ENCODE data around the gene RHBDD1.

The RHBDD1 gene

GRCh38 chr2:226813148-226813701, 22.6 kb upstream of the RHBDD1 start:
- no peak overlapping the region for H3K4me3 ChIP-seq (ENCODE audit: low read depth, low read length)
- in situ Hi-C loops (cut with HindIII; ENCODE audit: low sequenced_read_pairs): loop anchor here (25.0 kb wide), 1 partner anchor 174 kb away; no protein-coding TSS in a partner anchor
- DNase-seq (ENCODE audit: low read depth): no peak
- TF ChIP-seq, protein P1, sequence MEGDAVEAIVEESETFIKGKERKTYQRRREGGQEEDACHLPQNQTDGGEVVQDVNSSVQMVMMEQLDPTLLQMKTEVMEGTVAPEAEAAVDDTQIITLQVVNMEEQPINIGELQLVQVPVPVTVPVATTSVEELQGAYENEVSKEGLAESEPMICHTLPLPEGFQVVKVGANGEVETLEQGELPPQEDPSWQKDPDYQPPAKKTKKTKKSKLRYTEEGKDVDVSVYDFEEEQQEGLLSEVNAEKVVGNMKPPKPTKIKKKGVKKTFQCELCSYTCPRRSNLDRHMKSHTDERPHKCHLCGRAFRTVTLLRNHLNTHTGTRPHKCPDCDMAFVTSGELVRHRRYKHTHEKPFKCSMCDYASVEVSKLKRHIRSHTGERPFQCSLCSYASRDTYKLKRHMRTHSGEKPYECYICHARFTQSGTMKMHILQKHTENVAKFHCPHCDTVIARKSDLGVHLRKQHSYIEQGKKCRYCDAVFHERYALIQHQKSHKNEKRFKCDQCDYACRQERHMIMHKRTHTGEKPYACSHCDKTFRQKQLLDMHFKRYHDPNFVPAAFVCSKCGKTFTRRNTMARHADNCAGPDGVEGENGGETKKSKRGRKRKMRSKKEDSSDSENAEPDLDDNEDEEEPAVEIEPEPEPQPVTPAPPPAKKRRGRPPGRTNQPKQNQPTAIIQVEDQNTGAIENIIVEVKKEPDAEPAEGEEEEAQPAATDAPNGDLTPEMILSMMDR (IDR thresholded peaks at IDR 0.05; ENCODE audit: low read depth, low read length, missing control alignments): peak; percentile 70

GRCh38 chr2:226818930-226819329, 16.9 kb upstream of the RHBDD1 start:
- no peak overlapping the region for H3K4me3 ChIP-seq (ENCODE audit: low read depth, low read length)
- no peak for DNase-seq (ENCODE audit: low read depth)
- in situ Hi-C loops (cut with HindIII; ENCODE audit: low sequenced_read_pairs): loop anchor here (25.0 kb wide), 1 partner anchor 168 kb away; no protein-coding TSS in a partner anchor
- TF ChIP-seq, protein P1 (IDR thresholded peaks at IDR 0.05; ENCODE audit: low read depth, low read length, missing control alignments): no peak

DNA sequence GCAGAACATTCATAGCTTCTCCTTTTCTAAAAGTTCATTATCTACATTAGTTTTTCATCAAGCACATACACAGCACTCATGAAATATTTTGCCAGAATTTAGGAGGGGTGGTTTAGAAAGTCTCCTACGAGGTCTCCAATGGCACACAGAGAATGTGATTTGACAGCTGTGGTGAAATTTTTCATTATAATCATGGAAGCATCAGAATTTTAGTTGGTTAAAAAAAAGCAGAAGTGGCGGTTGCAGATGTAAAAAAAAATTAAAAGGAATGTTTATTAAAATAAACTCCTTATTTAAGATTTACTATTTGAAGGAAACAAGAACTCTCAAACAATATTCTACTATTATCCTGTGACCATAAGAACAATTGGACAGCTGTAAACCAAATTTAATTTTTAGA, 10.8 kb upstream of the RHBDD1 start:
- DNase-seq (ENCODE audit: low read depth): no peak
- TF ChIP-seq, protein P1 (IDR thresholded peaks at IDR 0.05; ENCODE audit: low read depth, low read length, missing control alignments): no peak
- no peak overlapping the region for H3K4me3 ChIP-seq (ENCODE audit: low read depth, low read length)
- in situ Hi-C loops (cut with HindIII; ENCODE audit: low sequenced_read_pairs): no loop called here

GRCh38 chr2:226828191-226828590, 7.7 kb upstream of the RHBDD1 start:
- TF ChIP-seq, protein P1 (IDR thresholded peaks at IDR 0.05; ENCODE audit: low read depth, low read length, missing control alignments): no peak
- H3K4me3 ChIP-seq (ENCODE audit: low read depth, low read length): no peak overlapping the region
- DNase-seq (ENCODE audit: low read depth): no peak
- in situ Hi-C loops (cut with HindIII; ENCODE audit: low sequenced_read_pairs): no loop called here

- TF ChIP-seq, protein P1 (IDR thresholded peaks at IDR 0.05; ENCODE audit: low read depth, low read length, missing control alignments): no peak
- in situ Hi-C loops (cut with HindIII; ENCODE audit: low sequenced_read_pairs): no loop called here
- H3K4me3 ChIP-seq (ENCODE audit: low read depth, low read length): no peak overlapping the region
- no peak for DNase-seq (ENCODE audit: low read depth)
Measured at GRCh38 chr2:226829721-226830631, 5.9 kb upstream of the RHBDD1 start.

GRCh38 chr2:226831266-226831665, 4.6 kb upstream of the RHBDD1 start:
- no peak overlapping the region for H3K4me3 ChIP-seq (ENCODE audit: low read depth, low read length)
- TF ChIP-seq, protein P1 (IDR thresholded peaks at IDR 0.05; ENCODE audit: low read depth, low read length, missing control alignments): no peak
- in situ Hi-C loops (cut with HindIII; ENCODE audit: low sequenced_read_pairs): no loop called here
- no peak for DNase-seq (ENCODE audit: low read depth)

Measured in astrocyte of the cerebellum (primary cell).